Rectal smooth muscle tissue (tissue), 1 donor: Measurements from ENCODE around the gene GTF2IRD1.
"Not testable (repeated sequence)": the region's sequence is repeated elsewhere in the genome, so short reads cannot be mapped to it uniquely, and the experiment has no call there.

ENCODE experiments used
- H3K27ac ChIP-seq: one replicate; pipeline ENCODE4 v1.7.0; 2013; ENCODE audit warnings: low read depth, low read length, inconsistent platforms
- H3K27me3 ChIP-seq: one replicate; pipeline ENCODE4 v1.7.0; 2013; ENCODE audit warnings: low read length; ENCODE audit not compliant: control insufficient read depth, insufficient read depth
- H3K36me3 ChIP-seq: one replicate; pipeline ENCODE4 v1.7.0; 2013; ENCODE audit warnings: low read length; ENCODE audit not compliant: control insufficient read depth, insufficient read depth
- H3K4me1 ChIP-seq: one replicate; pipeline ENCODE4 v1.7.0; 2013; ENCODE audit warnings: low read length; ENCODE audit not compliant: control insufficient read depth, insufficient read depth
- H3K4me3 ChIP-seq: one replicate; pipeline ENCODE4 v1.7.0; 2013; ENCODE audit warnings: low read length
- H3K9ac ChIP-seq: one replicate; pipeline ENCODE4 v1.7.0; 2013; ENCODE audit warnings: low read length

The GTF2IRD1 gene

DNA sequence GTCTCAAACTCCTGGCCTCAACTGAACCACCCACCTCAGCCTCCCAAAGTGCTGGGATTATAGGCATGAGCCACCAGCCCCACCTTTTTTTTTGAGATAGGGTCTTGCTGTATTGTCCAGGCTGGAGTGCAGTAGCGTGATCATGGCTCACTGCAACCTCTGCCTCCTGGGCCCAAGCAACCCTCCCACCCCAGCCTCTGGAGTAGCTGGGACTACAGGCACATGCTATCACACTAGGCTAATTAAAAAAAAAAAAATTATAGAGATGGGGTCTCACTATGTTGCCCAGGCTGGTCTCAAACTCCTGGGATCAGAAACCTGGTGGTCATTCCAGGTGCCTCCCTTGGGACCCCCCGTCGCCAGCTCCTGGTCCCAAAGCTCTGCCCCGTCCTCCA is 25.0 kb downstream of the GTF2IRD1 start:
- Histone ChIP-seq H3K4me3 (no peak overlapping the region), H3K36me3 (no peaks in the 10 kb centered on the region), H3K4me1 (peaks cover 45% of the 10 kb centered on the region), H3K27ac (peak overlapping the region; percentile 99), H3K27me3 (no peaks in the 10 kb centered on the region), H3K9ac (no peak overlapping the region)

DNA sequence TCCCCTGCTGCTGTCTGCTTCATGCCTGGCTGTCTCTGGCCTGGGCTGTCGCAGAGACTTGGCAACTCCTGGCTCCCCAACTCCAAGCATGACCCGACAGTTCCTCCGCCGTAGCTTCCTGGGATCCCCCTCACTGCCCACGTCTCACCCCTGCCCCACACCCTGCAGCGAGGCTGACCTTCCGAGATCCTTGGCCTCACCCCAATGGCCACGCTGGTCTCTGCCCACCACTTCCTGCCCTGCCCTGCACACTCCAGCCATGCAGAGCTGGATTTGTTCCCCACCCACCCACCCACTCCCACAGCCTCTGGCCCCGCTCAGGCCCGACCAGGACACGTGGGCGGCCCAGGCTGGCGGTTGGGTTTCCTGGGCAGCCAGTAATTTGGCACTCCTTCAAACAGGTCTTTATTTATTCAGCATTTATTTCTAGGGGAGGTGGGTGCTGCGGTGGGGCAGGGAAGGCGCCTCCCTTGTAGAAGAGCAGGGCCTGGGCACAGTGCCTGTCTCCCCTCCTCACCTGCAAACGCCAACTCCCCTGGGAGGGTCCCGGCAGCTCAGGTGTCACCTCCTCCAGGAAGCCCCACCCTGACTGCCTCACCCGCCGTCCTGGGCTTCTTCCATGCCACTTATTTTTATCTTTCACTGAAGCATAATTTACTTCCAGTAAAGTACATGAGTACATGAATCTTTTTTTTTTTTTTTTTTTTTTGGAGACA is 25.5 kb downstream of the GTF2IRD1 start:
- H3K4me1 ChIP-seq: peaks cover 49% of the 10 kb centered on the region
- H3K9ac ChIP-seq: no peak overlapping the region
- H3K27ac ChIP-seq: peak overlapping the region; percentile 99
- no peaks in the 10 kb centered on the region for H3K36me3 ChIP-seq
- no peaks in the 10 kb centered on the region for H3K27me3 ChIP-seq
- H3K4me3 ChIP-seq: no peak overlapping the region

DNA sequence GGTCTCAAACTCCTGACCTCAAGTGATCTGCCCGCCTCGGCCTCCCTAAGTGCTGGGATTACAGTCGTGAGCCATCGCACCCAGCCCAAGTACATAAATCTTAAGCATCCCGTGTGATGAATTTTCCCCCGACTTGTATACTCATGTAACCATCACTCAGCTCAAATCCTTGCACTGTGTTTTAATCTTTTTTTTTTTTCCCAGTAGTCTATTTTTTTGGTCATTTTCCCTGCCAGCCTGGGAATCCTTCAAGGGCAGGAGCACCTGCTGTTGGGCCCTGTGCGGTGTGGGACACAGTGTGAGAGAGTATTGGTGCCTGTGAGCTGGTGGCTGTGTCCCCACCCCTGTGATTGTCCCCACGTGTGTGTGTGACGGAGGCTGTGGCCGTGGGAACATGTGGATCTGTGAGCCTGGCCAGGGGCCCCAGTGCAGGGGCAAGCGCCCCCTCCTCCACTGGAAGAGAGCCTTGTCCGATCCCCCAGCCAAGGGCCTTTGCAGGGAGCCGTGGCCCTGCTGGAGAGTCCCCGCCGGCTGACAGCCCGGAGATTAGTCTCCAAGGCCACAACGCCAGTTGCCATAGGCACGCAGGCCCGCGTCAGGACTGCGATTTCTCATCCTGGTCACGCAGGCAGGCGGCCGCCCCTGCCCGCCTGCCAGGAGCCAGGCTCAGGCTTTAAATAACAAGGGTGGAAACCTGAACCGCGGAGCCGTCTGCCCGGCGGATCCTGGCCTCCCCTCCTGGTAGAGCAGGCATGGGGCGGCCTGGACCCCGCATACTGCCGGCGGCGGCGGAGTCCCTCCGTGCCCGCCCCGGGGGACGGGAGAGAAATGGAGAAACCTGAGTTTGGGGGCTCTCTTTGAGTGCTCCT is 26.5 kb downstream of the GTF2IRD1 start:
- H3K27ac ChIP-seq: peak overlapping the region; percentile 99
- no peaks in the 10 kb centered on the region for H3K27me3 ChIP-seq
- peak overlapping the region; percentile 19 for H3K9ac ChIP-seq
- H3K36me3 ChIP-seq: no peaks in the 10 kb centered on the region
- H3K4me1 ChIP-seq: peaks cover 49% of the 10 kb centered on the region
- peak overlapping the region; percentile 58 for H3K4me3 ChIP-seq

DNA sequence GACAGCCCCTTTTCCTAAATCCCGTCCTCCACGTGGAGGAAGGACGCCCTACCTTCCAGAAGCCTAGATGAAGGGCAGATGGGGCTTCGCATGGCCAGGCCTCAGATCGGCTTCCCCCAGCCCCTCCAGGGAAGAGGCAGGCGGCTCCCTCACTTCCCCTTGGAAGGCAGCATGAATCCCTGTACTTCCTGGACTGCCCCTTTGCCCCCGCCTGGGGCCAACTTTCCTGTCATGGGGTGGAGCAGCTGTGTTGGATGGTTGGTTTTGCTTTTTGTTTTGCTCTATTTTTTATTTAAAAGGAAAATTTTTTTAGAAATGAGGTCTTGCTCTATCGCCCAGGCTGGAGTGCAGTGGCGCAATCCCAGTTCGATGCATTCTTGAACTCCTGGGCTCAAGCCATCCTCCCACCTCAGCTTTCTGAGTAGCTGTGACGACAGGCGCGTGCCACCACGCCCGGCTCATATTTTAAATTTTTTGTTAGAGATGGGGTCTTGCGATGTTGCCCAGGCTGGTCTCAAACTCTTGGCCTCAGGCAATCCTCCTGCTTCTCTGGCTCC is 27.2 kb downstream of the GTF2IRD1 start:
- Histone ChIP-seq H3K36me3 (no peaks in the 10 kb centered on the region), H3K27ac (peak overlapping the region; percentile 99), H3K4me1 (peaks cover 49% of the 10 kb centered on the region), H3K27me3 (no peaks in the 10 kb centered on the region), H3K9ac (peak overlapping the region; percentile 19), H3K4me3 (peak overlapping the region; percentile 58)

DNA sequence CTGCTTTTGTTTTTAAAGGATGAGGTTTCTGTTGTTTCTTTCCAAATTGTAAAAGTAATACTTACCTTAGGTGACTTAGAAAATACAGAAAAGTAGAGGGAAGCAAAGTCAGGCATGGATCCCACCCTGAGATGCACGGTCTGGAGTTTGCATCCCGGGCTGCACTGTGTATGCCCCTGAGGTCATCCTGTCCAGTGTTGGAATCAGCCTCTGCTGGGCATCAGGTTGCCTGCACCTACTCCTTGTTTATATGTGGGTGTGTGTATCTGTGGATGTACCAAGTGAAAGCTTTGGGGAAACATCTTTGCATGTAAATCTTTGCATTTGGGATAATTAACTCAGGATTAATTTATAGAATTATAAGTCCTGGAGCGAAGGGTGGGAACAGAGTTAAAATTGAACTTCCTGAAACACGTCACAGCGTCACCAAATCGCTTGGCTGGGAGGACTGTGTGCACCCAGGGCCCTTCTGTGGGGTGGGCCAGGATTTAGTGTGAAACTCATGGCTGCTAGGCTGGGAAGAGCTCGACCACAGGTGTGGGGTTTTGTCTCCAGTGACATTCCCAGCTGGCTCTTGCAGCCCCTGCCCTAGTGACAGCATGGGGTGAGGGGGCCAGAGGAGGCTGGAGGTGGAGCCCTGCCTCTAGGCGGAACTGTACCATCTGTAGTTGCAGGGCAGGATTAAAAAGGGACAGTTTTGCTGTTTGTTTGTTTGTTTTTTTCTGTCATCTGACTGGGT is 27.9 kb downstream of the GTF2IRD1 start:
- Histone ChIP-seq H3K4me1 (peaks cover 49% of the 10 kb centered on the region), H3K27ac (peak overlapping the region; percentile 99), H3K27me3 (no peaks in the 10 kb centered on the region), H3K4me3 (no peak overlapping the region), H3K9ac (no peak overlapping the region), H3K36me3 (no peaks in the 10 kb centered on the region)

DNA sequence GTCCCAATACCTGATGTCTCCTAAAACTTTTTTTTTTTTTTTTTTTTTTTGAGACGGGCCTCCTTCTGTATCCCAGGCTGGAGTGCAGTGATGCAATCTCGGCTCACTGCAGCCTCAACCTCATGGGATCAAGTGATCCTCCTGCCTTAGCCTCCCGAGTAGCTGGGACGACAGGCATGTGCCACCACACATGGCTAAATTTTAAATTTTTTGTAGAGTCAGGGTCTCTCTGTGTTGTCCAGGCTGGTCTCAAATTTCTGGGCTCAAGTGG is 28.4 kb downstream of the GTF2IRD1 start:
- Histone ChIP-seq H3K27me3 (no peaks in the 10 kb centered on the region), H3K27ac (peak overlapping the region; percentile 76), H3K36me3 (no peaks in the 10 kb centered on the region), H3K9ac (no peak overlapping the region), H3K4me1 (peaks cover 49% of the 10 kb centered on the region), H3K4me3 (no peak overlapping the region)

DNA sequence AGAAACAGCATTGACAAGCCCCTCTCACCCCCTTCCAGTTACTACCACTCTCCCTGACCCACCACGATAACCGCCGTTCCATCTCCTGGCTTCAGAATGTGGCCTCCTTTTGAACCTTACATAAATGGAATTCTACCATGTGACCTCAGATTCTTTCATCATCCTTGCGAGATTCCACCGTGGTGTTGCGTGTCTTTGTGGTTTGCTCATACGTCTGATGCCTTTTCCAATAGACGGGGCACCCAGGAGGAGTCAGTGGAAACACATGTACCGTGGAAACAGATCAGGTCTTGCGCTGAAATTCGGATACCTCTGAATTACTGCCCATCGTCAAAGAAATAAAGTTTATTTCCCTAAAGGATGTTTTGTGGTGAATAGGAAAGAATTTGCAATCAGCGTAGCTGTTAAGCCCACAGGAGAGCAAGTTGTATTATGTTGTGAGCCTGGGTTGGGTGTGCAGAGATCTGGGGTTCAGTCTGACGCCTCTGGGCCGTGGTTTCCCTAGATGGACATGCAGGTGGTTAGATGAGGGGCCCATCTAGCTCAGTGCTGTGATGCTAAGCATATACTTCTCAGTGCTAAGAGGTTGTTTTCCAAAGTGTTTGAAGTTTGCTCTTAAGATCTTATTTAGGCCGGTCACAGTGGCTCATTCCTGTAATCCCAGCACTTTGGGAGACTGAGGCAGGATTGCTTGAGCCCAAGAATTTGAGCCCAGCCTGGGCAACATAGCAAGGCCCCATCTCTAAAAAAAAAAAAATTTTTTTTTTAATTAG is 29.1 kb downstream of the GTF2IRD1 start:
- Histone ChIP-seq H3K4me1 (peaks cover 44% of the 10 kb centered on the region), H3K9ac (no peak overlapping the region), H3K36me3 (no peaks in the 10 kb centered on the region), H3K27me3 (no peaks in the 10 kb centered on the region), H3K27ac (peak overlapping the region; percentile 76), H3K4me3 (peak overlapping the region; percentile 3)

DNA sequence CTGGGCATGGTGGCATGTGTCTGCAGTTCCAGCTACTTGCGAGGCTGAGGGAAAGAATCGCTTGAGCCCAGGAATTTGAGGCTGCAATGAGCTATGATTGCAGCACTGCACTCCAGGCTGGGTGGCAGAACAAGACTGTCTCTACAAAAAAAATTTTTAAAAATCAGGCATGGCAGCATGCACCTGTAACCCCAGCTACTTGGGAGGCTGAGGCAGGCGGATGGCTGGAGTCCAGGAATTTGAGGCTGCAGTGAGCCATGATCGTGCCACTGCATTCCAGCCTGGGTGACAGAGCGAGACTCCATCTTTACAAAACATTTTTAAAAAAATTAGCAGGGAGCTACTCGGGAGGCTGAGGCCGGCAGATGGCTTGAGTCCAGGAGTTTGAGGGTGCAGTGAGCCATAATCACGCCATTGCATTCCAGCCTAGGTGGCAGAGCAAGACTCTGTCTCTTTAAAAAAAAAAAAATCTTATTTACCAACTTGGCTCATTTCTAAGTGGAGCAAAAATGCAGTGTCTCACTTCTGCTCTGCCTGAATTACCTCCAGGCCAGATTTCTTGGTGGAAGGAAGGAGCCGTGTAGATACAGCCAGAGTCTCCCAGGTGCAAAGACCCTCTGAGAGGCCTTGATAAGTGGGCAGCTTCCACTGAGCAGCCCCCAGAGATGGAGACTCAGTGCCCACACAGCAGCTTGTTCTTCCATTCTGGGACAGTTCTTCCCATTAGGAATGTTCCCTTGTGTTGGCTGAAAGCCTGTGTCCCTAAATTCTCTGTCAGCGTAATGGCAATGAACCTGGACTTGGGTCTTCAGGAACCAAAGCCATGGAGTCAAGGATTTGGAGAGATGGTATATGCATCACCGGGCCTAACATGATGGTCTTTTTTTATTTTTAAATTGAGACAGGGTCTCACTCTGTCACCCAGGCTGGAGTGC is 30.0 kb downstream of the GTF2IRD1 start:
- H3K4me3 ChIP-seq: no peak overlapping the region
- peak overlapping the region; percentile 22 for H3K27ac ChIP-seq
- H3K27me3 ChIP-seq: no peaks in the 10 kb centered on the region
- H3K4me1 ChIP-seq: peaks cover 37% of the 10 kb centered on the region
- H3K36me3 ChIP-seq: no peaks in the 10 kb centered on the region
- no peak overlapping the region for H3K9ac ChIP-seq

DNA sequence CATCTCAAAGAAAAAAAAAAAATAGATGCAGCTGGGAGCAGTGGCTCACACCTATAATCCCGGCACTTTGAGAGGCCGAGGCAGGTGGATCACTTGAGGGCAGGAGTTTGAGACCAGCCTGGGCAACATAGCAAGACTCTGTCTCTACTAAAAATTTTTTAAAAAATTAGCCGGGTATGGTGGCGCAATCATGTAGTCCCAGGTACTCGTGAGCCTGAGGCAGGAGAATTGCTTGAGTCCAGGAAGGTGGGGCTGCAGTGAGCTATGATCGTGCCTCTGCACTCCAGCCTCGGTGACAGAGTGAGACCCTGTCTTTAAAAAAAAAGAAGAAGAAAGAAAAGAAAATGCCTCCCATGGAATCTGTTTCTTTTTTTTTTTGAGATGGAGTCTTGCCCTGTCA is 31.9 kb downstream of the GTF2IRD1 start:
- no peaks in the 10 kb centered on the region for H3K27me3 ChIP-seq
- peaks cover 23% of the 10 kb centered on the region for H3K4me1 ChIP-seq
- no peak overlapping the region for H3K4me3 ChIP-seq
- no peak overlapping the region for H3K9ac ChIP-seq
- H3K27ac ChIP-seq: no peak overlapping the region
- H3K36me3 ChIP-seq: no peaks in the 10 kb centered on the region

DNA sequence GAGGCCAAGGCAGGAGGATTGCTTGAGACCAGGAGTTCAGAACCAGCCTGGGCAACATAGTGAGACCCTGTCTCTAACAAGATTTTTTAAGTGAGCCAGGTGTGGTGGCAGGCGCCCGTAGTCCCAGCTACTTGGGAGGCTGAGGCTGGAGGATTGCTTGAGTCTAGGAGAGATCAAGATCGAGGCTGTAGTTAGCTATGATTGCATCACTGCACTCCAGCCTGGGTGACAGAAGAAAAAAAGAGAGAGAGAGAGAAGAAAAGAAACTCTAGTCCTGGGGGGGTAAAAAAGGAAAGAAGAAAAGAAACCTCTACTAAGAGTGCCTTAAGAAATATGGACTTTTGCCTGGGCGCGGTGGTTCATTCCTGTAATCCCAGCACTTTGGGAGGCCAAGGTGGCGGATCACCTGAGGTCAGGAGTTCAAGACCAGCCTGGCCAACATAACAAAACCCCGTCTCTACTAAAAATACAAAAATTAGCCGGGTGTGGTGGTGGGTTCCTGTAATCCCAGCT is 34.9 kb downstream of the GTF2IRD1 start:
- H3K4me1 ChIP-seq, H3K27ac ChIP-seq, H3K9ac ChIP-seq, H3K27me3 ChIP-seq, H3K4me3 ChIP-seq, H3K36me3 ChIP-seq: not testable (repeated sequence)
